Measurements from ENCODE around the gene HTT. TPM values are rescaled to one million over a fixed set of nuclear protein-coding genes. Genes with fewer than 3 reads are reported as not detected.

HTT gene
- total and polyA plus RNA-seq, 2 of the 8 experiments (the other 6 are each of a cell fraction or from before 2014, with no cell fraction given) = 24.0 to 71.0 TPM

DNA sequence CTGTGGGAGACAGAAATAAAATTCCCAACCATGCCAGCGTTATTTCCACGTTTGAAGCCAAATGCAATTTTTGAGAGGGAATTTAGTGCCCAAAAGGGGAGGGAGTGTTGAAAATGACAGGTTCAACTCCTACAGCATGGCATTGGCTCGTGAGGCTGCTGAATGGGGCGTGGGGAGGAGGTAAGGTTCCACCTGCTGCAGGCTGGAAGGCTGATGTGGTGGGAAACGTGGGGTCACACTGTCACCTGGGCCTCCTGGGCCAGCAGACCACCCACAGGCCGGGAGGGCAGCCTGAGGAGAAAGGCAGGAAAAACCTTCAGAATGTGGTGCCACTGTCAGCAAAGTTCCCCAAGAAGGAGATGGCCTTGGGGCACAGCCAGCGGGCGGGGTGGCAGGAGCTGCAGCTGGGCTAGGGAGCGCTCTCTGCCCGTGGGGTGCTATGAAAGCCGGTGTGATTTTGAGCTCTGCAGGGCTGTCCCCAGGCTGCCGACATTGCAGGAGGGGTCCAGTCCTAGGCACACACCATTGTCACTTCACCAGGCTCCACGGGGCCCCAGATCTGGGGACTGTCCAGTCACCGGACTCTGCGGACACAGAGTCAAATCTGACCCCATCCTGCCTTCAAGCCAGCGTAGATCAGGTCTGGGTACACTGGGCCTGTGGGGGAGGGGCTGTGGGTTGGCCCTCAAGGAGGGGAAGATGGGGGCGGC is 194.1 kb downstream of the HTT start:
- H4K20me1 ChIP-seq (replicated peaks in 1 of 2; ENCODE audit: control insufficient read depth in 1 of 2, insufficient read depth in 2 of 2, low read length in 2 of 2) = no peaks in the 10 kb centered on the region
- no peak for TF ChIP-seq RFX5 (IDR thresholded peaks at IDR 0.05; ENCODE audit: borderline replicate concordance, low read depth, low read length)
- TF ChIP-seq ZNF274 (IDR thresholded peaks at IDR 0.05; ENCODE audit: borderline replicate concordance, extremely low read depth, low read length) = no peak
- TF ChIP-seq BRCA1 (IDR thresholded peaks at IDR 0.05; ENCODE audit: low read depth, low read length) = no peak
- TF ChIP-seq NRF1 (IDR thresholded peaks at IDR 0.05; ENCODE audit: low read depth, low read length) = no peak
- no peak for TF ChIP-seq SIRT6 (IDR thresholded peaks at IDR 0.05; ENCODE audit: low read length)
- no peak for TF ChIP-seq POLR2A (IDR thresholded peaks at IDR 0.05; ENCODE audit: control extremely low read depth in 1 of 2, low read depth in 2 of 2, low read length in 2 of 2)
- TF ChIP-seq, protein P1, sequence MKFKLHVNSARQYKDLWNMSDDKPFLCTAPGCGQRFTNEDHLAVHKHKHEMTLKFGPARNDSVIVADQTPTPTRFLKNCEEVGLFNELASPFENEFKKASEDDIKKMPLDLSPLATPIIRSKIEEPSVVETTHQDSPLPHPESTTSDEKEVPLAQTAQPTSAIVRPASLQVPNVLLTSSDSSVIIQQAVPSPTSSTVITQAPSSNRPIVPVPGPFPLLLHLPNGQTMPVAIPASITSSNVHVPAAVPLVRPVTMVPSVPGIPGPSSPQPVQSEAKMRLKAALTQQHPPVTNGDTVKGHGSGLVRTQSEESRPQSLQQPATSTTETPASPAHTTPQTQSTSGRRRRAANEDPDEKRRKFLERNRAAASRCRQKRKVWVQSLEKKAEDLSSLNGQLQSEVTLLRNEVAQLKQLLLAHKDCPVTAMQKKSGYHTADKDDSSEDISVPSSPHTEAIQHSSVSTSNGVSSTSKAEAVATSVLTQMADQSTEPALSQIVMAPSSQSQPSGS (IDR thresholded peaks at IDR 0.05; ENCODE audit: low read length) = no peak
- no peak for TF ChIP-seq SP1 (IDR thresholded peaks at IDR 0.05; ENCODE audit: low read depth, low read length)
- TF ChIP-seq CHD1 (IDR thresholded peaks at IDR 0.05; ENCODE audit: low read depth, low read length) = no peak
- no peak for TF ChIP-seq CREB1 (IDR thresholded peaks at IDR 0.05)
- no peak for TF ChIP-seq SAP30 (IDR thresholded peaks at IDR 0.05; ENCODE audit: insufficient read depth, insufficient replicate concordance, low read length)
- no peak for TF ChIP-seq JUN (IDR thresholded peaks at IDR 0.05; ENCODE audit: low read depth, low read length)
- H3K27ac ChIP-seq (ENCODE audit: low read depth, low read length) = no peak overlapping the region
- ChIA-PET POLR2A (ENCODE audit: partially characterized antibody) (interaction anchor here (1.3 kb wide), 1 partner anchor 12 kb away, joined by 3 read pairs; no protein-coding TSS in a partner anchor), CTCF (ENCODE audit: partially characterized antibody) (interaction anchor here (2.8 kb wide), 1 partner anchor 50 kb away, joined by 10 read pairs; no protein-coding TSS in a partner anchor)
- H3K23me2 ChIP-seq (ENCODE audit: low read depth, low read length) = no peaks in the 10 kb centered on the region
- FAIRE-seq (no peak), DNase-seq (ENCODE audit: low read depth in 1 of 2, low spot score in 2 of 2) (peak in 1 of 2 experiments; percentile 47)
- peaks cover 0 to 6% (median 0%) of the 10 kb centered on the region in 4 experiments; a peak in 1 of 7 replicates for H3K4me1 ChIP-seq (replicated peaks in 1 of 4; ENCODE audit: control insufficient read depth in 3 of 4, insufficient read depth in 4 of 4, low read length in 3 of 4)
- no peak overlapping the region for H2BK120ac ChIP-seq (replicated peaks; ENCODE audit: low read depth, low read length)
- no peaks in the 10 kb centered on the region for H3K9me3 ChIP-seq (ENCODE audit: insufficient read depth in 2 of 2, low read depth in 1 of 2, low read length in 1 of 2)
- no peak overlapping the region for H3K18ac ChIP-seq (ENCODE audit: extremely low read depth, low read length)
- H3K56ac ChIP-seq (replicated peaks; ENCODE audit: insufficient read length, low read depth, low read length) = no peak overlapping the region
- no peaks in the 10 kb centered on the region for H3K79me2 ChIP-seq (ENCODE audit: control insufficient read depth in 1 of 2, insufficient read depth in 2 of 2, low read length in 2 of 2)
- no peak overlapping the region for H4K8ac ChIP-seq (ENCODE audit: extremely low read depth, insufficient read depth, low read length)
- no peak overlapping the region for H4K91ac ChIP-seq (replicated peaks; ENCODE audit: insufficient read length, low read length)
- no peak overlapping the region for H3K4me2 ChIP-seq (ENCODE audit: insufficient read depth in 1 of 2, low read depth in 2 of 2, low read length in 2 of 2)
- H3K36me3 ChIP-seq (ENCODE audit: control insufficient read depth in 2 of 4, insufficient read depth in 4 of 4, low read length in 3 of 4) = no peaks in the 10 kb centered on the region
- no peaks in the 10 kb centered on the region for H3K79me1 ChIP-seq (ENCODE audit: low read depth, low read length)
- H2BK15ac ChIP-seq (ENCODE audit: low read length) = no peak overlapping the region
- H3K14ac ChIP-seq (ENCODE audit: insufficient read length) = no peak overlapping the region
- 88% methylated on average over 16 of the region's 17 CpGs; no CpG with 5 or more reads in 1 of the 2 experiments for WGBS, 2 experiments (ENCODE audit: extremely low coverage in 1 of 2, insufficient coverage in 1 of 2, insufficient read length in 1 of 2, insufficient replicate concordance in 2 of 2, low coverage in 1 of 2, low lambda C conversion rate in 2 of 2, missing lambda C conversion rate in 1 of 2)
- no peak overlapping the region for H4K5ac ChIP-seq (ENCODE audit: insufficient read length, low read depth, low read length)
- H2AFZ ChIP-seq (ENCODE audit: low read length) = no peak overlapping the region
- no peak overlapping the region for H2BK20ac ChIP-seq (ENCODE audit: low read length)
- H3K4ac ChIP-seq (replicated peaks; ENCODE audit: insufficient read length, low read depth, low read length) = no peak overlapping the region
- H3K9ac ChIP-seq (replicated peaks in 1 of 4; ENCODE audit: extremely low read depth in 1 of 4, low read depth in 3 of 4, low read length in 3 of 4) = no peak overlapping the region
- no peak overlapping the region for H2AK5ac ChIP-seq (ENCODE audit: low read depth, low read length)
- H3K4me3 ChIP-seq (ENCODE audit: extremely low read depth in 1 of 4, insufficient read depth in 2 of 4, low read depth in 3 of 4, low read length in 4 of 4) = no peak overlapping the region
- H3K27me3 ChIP-seq (replicated peaks in 1 of 4; ENCODE audit: control insufficient read depth in 3 of 4, extremely low read depth in 1 of 4, insufficient read depth in 3 of 4, low read length in 3 of 4) = no peaks in the 10 kb centered on the region
- H2BK12ac ChIP-seq (ENCODE audit: low read depth, low read length) = no peak overlapping the region
- H3K23ac ChIP-seq (ENCODE audit: insufficient read length) = no peak overlapping the region
- H2BK5ac ChIP-seq (ENCODE audit: low read depth, low read length) = 0 out of 2 replicates have a peak overlapping the region, but pooled peaks have one; percentile 24
